HPDE6-E6E7 (cell line): ENCODE measurements around the gene PFAS.

Source experiments
- DNase-seq: peaks from one replicate; pipeline ENCODE4 v3.0.0; 2011; ENCODE audit warnings: missing footprints; ENCODE audit errors: extremely low spot score

PFAS gene

DNA sequence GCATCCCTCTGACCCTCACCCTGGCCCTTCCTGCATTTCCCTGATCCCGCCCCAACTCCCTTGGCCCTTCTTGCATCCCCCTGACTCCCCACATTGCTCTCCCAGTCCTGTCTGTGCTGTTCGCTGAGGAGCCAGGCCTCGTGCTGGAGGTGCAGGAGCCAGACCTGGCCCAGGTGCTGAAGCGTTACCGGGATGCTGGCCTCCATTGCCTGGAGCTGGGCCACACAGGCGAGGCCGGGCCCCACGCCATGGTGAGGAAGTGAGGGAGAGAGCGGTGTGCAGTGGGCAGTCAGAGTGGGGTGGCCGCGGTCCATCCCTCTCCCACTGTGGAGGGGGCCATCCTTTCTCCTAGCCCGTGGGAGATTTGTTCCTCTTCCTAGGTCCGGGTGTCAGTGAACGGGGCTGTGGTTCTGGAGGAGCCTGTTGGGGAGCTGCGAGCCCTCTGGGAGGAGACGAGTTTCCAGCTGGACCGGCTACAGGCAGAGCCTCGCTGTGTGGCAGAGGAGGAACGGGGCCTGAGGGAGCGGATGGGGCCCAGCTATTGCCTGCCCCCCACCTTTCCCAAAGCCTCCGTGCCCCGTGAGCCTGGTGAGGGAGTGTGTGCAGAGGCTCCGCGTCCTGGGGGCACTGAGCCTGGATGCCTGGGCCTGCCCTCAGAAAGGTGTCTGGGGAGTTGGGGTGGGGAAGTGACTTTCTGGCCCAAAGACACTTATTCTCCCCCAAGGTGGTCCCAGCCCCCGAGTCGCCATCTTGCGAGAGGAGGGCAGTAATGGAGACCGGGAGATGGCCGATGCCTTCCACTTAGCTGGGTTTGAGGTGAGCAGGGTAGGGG, 17.8 kb downstream of the PFAS start:
- no peak for DNase-seq

DNA sequence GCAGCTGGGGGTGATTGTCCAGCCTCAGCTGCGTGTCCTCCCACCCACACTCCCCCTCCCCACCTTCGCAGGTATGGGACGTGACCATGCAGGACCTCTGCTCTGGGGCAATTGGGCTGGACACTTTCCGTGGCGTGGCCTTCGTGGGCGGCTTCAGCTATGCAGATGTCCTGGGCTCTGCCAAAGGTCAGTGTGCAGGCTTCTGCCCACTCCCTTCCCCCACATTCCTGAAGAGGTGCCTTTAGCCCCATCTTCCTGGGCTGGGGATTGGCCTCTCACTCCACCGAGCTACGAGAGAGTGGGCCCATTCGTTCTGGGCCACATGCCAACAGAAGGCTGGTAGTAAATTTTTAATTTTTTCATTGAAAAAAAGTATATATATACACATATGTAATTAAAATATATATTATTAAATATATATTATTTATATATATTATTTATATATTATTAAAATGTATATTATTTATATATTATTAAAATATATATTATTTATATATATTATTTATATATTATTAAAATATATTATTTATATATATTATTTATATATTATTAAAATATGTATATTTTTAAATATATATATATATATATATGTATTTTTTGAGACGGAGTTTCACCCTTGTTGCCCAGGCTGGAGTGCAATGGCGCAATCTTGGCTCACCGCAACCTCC, 18.5 kb downstream of the PFAS start:
- DNase-seq: no peak

DNA sequence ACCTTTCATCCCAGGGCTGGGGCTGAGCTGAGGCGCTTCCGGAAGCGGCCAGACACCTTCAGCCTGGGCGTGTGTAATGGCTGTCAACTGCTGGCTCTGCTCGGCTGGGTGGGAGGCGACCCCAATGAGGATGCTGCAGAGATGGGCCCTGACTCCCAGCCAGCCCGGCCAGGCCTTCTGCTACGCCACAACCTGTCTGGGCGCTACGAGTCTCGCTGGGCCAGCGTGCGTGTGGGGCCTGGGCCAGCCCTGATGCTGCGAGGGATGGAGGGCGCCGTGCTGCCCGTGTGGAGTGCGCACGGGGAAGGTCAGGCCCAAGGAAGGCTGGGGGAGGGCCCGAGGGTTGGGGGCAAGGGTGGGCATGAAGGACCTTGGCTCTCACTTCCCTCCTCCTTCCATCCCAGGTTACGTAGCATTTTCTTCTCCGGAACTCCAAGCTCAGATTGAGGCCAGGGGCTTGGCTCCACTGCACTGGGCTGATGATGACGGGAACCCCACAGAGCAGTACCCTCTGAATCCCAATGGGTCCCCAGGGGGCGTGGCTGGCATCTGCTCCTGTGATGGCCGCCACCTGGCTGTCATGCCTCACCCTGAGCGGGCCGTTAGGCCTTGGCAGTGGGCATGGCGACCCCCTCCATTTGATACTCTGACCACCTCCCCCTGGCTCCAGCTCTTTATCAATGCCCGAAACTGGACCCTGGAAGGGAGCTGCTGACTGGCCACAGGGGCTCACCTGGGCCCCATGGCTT, 19.6 kb downstream of the PFAS start:
- DNase-seq: no peak

DNA sequence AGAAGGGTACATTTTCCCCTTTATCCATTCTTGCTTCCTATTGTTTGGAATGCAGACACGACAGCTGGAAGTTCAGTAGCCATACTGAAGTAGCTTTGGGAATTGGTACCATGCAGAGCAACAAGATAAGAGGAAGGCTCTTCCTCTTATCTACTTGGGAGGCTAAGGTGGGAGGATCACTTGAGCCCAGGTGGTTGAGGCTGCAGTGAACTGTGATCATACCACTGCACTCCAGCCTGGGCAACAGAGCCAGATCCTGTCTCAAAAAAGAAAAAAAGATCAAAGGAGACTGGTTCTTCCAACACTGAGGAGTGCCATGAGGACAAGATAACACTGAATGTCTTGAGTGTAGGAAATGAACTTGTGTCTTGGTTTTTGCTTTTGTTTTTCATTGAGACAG, 23.3 kb downstream of the PFAS start:
- DNase-seq: no peak

DNA sequence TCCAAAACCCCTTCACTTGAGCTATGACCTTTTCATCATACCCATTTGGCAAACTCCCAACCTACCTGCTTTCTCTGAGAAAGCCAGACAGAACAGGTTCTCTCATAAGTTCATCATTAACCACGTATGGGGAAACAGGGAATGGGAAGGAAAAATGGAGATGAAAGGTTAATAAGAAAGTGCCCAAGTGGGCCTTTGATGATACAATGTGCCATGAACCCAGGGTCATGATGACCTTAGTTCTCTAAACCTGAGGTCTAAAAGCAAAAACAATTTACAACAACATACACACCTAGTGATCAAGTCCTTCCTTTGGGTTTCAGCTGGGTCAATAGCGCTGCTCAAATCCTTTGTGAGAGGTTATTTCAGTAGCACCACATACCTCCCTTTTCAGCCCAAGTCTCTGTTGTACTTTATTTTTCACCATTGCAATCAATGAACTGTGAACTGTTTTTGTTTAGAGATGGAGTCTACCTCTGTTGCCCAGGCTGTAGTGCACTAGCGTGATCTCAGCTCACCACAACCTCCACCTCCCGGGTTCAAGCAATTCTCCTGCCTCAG, 24.9 kb downstream of the PFAS start:
- no peak for DNase-seq

DNA sequence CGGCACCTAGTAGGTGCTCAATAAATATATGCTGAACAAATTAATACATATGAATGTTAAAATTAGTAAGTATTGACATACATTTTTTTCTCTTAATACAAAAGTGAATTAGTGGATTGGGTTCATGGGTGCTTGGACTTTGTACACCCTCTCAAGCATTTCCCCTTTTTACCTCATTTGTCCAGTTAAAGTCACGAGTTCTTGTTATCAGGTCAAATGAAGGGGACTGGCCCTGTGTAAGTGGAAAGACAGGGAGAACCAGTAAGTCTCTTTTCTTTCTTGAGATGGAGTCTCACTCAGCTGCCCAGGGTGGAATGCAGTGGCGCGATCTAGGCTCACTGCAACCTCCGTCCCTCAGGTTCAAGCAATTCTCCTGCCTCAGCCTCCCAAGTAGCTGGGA, 25.7 kb downstream of the PFAS start:
- no peak for DNase-seq

DNA sequence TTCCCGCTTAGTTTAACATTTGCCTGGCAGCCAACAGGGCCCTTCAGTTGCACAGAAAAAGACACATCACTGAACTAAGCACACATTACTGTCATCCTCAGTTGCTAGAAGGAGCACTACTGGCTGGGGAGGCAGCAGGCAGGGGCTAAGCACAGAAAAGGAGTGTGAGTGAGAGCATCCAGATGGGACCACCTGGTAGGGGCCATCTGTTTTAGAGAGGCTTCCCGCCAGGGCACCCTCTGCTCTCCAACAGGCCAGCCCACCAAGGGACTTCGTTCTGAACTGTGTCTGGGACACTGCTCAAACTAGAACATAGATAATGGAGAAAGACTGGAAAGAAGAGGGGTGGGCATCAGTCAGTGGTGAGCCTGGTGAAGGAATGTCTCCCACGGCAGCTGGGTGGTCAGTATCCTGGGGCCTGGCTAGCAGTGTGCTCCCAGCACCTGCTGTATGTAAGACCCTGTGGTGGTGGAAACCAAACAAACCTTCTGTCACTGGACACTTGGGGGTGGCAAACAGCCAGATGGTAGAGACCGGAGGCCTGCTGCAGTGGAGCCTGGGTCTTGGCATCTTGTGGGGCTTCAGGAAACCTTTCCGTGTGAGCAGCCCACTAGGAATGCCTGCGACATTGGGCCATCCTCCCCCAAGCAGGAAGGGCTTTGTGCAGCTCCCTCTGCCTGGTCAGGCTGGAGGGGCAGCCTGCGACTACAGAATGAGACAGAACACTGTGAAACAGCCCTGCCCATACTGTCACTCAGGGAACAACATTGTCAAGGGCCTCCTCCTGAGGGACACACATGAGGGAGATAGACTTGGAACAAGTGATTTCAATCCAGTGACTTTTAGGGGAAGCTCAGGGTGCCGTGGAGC, 26.6 kb downstream of the PFAS start:
- DNase-seq: no peak

DNA sequence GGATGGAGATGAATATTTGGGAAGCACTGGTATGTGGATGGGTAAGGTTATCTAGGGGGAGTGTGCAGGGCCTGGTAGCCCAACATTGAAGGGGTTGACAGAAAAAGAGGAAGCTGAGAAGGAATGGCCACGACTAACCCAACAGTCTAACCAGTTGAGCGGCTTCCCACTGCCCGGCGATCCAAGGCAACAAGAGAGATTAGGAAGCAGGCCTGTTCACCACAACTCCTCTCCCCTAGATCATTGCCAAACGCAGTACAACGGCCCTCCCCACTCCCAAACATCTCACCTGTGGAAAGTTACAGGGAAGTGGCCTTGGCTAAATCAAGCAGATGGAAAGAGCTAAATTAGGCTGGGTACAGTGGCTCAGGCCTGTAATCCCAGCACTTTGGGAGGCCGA, 28.2 kb downstream of the PFAS start:
- DNase-seq: no peak

DNA sequence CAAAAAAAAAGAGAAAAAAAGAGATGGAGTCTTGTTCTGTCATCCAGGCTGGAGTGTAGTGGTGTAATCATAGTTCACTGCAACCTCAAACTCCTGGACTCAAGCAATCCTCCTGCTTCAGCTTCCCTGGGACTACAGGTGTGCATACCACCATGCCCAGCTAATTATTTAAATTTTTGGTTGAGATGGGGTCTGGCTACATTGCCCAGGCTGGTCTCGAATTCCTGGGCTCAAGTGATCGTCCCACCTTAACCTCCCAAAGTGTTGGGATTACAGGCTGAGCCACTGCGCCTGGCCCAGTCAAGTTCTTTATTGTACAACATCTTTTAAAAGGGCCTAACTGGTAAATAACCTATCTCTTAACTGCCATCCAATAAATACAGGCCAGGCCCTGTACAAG, 33.3 kb downstream of the PFAS start:
- no peak for DNase-seq

DNA sequence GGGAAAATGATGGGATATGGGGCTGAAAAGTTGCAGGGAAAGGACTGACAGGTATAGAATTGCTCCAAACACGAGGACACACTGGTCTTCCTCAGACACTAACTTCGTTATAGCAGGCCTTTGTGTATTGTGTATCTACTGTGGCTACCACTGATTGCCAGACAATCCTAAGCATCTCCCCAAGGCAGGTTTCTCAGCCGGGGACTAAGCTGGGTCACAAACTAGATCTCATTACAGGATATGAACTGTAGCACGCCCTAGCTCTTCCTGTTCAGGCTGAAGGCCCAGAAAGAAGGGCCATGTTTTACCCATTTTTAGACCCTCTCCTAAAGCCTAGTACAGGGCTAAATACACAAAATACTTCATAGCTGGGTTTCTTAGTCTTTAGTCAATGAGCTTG, 34.3 kb downstream of the PFAS start:
- no peak for DNase-seq

DNA sequence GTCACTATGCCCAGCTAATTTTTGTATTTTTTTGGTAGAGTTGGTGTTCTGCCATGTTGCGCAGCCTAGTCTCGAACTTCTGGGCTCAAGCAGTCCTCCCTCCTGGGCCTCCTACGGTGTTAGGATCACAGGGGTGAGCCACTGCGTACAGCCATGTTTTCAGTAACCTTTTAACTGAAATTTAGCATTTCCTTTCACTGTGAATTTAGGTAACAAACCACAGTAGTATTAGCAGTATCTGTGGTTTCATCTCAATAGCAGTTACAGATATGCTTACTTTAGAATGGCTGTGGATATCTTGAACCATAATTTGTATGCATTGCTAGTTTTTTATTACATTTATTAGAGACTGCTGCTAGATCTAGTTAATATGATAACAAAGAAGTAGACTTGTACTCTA, 35.0 kb downstream of the PFAS start:
- DNase-seq: no peak

DNA sequence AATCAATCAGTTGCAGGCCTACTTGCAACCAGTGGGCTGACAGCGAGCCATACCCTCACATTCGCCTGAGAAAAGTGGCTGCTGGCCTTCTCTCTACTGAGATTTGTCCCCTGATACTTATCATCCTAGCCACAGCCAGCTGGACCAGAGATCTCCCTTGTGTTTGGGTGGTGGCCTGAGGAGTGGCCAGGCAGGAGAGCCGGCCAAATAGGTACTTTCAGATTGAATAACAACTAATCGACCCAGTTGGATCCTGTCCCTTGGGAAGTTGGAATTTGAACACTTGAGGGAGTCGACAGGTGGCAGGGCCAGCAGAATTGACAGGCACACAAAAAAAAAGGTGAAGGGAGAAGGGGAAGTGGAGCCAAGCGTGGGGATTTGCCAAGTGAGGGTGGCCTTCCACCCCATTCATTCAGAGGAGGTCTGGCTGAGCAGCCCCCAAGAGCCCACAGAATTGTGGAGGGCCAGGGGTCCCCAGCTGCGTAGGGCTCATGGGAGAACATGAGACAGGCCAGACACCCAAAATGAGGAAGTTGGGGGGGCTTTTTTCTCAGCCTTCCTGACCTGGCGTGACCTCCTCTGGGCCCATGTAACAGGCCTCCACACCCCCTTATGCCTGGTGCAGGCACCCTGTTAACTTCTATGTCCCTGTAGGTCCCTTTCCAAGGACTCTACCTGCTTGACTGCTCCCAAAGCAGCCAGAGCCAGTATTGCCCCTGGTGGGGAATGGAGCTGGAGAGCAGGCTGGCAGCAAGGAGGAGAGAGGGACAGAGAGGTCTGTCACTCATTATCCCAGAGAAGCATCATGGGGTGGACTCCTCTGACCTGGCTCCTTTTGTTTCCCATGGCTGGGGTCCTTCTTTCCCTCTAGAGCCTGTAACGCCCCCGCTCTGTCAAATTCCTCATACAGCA, 36.4 kb downstream of the PFAS start:
- no peak for DNase-seq

DNA sequence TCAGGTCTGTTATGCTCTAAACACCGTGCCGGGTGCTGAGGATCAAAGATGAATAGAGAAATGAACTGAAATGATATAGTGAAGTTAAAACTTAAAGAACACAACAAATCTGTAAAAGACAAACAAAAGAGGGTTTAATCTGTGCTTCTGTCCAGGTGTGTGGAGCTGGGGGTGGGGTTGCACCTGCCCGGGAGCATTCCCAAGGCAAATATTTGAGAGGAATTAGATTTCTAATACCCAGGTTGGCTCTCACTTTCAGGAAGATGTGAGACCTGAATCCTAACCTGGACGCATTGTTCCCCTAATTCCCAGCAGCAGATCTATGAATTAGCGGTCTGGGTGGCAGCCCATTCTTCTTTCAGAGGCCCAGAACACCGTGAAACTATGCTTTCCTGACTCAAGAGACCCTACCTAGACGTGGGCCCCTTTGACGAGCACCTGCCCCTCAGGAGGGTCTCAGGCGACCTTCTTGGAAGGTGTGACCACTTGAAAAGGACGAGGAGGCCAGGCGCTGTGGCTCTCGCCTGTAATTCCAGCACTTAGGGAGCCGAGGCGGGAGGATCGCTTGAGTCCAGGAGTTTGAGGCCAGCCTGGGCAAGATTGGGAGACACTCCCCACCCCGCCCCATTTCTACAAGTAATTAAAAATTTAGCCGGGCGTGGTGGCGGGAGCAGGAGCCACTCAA, 38.7 kb downstream of the PFAS start:
- DNase-seq: no peak

DNA sequence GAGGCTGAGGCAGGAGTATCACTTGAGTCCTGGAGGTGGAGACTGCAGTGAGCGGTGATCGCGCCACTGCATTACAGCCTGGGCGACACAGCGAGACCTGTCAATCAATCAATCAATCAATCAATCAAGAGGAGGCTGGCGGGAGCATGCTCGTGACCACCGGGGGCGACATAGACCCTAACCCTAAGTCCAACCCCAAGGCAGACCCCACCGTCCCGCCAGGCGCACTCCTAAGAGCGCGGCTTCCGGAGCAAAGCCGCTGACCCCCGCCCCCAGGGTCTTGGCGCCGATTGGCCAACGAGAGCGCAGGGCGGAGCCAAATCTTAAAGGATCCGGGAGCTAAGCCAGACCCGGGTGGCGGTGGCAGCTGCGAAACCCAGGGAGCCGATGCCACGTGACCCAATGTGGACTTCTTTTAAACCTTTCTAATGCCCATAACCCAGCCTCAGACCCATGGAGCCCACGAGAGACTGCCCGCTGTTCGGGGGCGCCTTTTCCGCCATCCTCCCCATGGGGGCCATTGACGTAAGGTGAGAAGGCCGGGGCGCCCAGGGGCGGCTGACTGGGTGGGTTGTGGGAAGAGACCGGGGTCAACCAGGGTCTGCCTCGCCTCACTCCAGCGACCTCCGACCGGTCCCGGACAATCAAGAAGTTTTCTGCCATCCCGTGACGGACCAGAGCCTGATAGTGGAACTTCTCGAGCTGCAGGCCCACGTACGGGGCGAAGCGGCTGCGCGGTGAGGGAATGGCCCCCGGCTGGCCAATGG, 39.4 kb downstream of the PFAS start, which contains the start of gene RANGRF:
TSS of gene RANGRF (plus strand) at position 335 of the 767 bp plus-strand sequence. CDS start at position 454, 119 bp downstream.
- DNase-seq: peak; percentile 86

DNA sequence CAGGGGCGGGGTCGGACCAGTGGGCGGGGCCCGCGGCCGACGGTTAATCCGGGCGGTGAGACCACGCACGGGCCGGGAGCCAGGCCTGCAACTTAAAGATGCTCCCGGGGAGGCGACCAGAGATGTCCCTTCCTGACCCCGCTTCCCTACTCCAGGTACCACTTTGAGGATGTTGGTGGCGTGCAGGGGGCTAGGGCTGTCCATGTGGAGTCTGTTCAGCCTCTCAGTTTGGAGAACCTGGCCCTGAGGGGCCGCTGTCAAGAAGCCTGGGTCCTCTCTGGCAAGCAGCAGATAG, 40.0 kb downstream of the PFAS start:
- DNase-seq: no peak

DNA sequence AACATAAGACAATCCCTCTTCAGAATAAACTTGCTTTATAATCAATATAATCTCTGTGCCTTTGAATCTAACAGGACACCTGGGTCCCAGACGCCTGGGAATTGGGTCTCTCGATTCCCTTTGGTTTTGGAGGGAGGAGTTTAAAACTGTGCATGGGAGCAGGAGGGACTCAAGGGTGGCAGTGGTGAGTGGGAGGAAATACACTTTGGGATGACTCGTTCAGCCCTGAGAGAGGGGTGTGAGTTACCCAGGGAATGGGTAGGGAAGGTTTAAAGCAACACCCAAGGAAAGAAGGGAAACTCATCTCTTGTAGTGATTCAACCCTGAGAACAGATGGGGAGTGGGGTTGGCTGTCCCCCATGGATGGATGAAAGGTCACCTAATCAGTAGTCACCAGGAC, 41.0 kb downstream of the PFAS start:
- DNase-seq: no peak

DNA sequence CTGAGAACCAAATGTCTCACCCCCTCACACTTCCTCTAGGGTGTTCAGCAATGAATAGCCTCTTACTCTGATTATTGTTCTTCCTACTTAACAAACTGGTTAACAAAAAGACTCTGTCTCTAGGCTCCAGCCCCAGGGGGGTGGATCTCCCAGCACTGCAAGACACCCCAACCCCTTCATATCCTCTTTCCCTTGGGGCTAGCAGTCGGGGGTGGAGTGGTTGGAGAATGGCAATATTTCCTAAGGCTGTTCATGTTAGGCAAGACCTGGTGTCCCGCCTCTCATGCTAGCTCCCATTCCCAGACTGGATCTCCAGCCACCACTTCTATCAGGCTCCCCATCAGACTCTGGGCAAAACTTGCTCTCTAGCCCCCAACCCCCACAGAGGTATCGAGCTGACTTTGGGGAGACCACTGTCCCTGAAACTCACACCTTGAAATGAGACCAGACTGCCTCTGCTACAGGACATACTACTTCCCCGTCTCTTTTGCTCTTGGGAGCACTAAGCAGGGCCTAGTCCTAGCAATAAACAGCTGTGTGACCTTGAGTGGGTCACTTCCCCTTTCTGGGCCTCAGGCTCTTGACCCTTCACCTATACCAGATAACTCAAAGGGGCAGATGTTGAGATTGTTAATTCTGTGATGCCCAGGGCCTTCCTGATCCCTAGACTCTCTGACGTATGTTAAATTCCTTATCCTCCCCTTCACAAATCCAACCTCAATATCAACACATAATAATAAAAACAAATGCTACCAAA, 43.7 kb downstream of the PFAS start:
- DNase-seq: no peak

DNA sequence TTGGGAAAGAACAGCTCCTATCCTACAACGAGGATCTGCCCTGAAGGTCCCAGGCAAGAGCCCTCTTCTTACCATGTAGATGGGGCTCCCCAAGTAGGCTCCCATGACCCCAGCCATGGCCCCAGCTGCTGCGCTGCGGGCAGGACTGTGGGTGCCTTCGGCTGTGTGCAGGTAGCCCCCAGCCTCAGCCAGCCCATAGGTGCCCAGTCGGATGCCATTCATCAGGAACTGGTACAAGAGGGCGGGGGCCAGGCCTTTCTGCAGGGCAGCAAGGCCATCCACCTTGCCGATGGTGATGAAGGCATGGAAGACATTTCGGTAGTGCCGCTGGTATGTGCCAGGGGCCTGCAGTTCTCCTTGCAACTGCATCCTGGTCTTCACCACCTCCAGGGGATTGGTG, 45.3 kb downstream of the PFAS start:
- DNase-seq: no peak
